Endothelial cell (in vitro differentiated cells): ENCODE measurements around the gene KDM4C. TPM values are rescaled to one million over a fixed set of nuclear protein-coding genes. Genes with fewer than 3 reads are reported as not detected.

Source experiments
- DNase-seq: peaks from one replicate; pipeline ENCODE4 v3.0.0; 2021; ENCODE audit warnings: low spot score
- H3K27ac Mint-ChIP-seq: one replicate; pipeline ENCODE4 v1.8.0; 2021; ENCODE audit warnings: mixed read lengths, inconsistent platforms; ENCODE audit not compliant: unreplicated experiment
- H3K27me3 Mint-ChIP-seq: one replicate; pipeline ENCODE4 v1.8.0; 2021; ENCODE audit warnings: mild to moderate bottlenecking, moderate library complexity, mixed read lengths, inconsistent platforms; ENCODE audit not compliant: unreplicated experiment
- H3K36me3 Mint-ChIP-seq: one replicate; pipeline ENCODE4 v1.8.0; 2021; ENCODE audit warnings: mild to moderate bottlenecking, low read depth, mixed read lengths, inconsistent platforms; ENCODE audit not compliant: unreplicated experiment
- H3K4me1 Mint-ChIP-seq: one replicate; pipeline ENCODE4 v1.8.0; 2021; ENCODE audit warnings: mild to moderate bottlenecking, mixed read lengths, inconsistent platforms; ENCODE audit not compliant: unreplicated experiment
- H3K4me3 Mint-ChIP-seq: one replicate; pipeline ENCODE4 v1.8.0; 2021; ENCODE audit warnings: mild to moderate bottlenecking, mixed read lengths, inconsistent platforms; ENCODE audit not compliant: unreplicated experiment
- H3K9me3 Mint-ChIP-seq: one replicate; pipeline ENCODE4 v1.8.0; 2021; ENCODE audit warnings: mixed read lengths, inconsistent platforms; ENCODE audit not compliant: unreplicated experiment
- total RNA-seq: library from RNA; stranded (reverse); fragmentation: NEBNext Ultra II Directional; extraction: Animal tissue kit (Norgen Biotek cat#: 25700); gene quantifications from one replicate; pipeline ENCODE4 v1.2.1, GENCODE V29; 2021; ENCODE audit not compliant: unreplicated experiment
- TF ChIP-seq, protein P1 (sequence below): fragments of 200-600 bp; sonication (generic); IDR thresholded peaks from one replicate; pipeline ENCODE4 v1.5.0; 2021; ENCODE audit warnings: antibody characterized with exemption; ENCODE audit not compliant: unreplicated experiment

Gene KDM4C
- total RNA-seq, 1 donor from 2014 or later: 21.0 TPM

DNA sequence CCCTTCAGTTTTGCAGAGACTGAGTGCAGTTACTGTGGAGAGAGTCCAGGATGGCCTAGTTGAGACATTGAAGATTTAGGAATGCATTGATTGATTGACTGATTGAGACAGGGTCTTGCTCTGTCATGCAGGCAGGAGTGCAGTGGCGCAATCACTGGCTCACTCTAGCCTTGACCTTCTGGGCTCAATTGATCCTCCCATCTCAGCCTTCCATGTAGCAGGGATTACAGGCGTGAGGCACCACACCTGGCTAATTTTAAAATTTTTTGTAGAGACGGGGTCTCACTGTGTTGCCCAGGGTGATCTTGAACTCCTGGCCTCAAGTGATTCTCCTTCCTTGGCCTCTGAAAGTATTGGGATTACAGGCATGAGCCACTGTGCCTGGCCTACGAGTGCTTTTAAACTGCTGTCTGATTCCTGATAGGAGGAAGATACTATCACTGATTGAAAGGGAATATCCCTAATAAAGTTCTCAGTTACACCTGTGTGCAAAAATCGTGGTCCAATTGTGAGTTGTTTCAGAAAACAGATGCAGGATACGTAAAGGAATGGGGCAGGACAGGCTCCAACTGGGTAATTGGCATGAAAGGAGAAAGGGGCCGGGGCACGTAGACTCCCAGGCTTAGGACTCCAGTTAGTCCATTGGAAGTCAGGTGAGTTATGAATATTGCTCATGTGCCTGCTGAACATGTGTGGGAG, 87.5 kb downstream of the KDM4C start:
- H3K4me3 Mint-ChIP-seq: no peak overlapping the region
- H3K27me3 Mint-ChIP-seq: no peaks in the 10 kb centered on the region
- no peak for DNase-seq
- H3K9me3 Mint-ChIP-seq: no peaks in the 10 kb centered on the region
- no peaks in the 10 kb centered on the region for H3K4me1 Mint-ChIP-seq
- TF ChIP-seq, protein P1, sequence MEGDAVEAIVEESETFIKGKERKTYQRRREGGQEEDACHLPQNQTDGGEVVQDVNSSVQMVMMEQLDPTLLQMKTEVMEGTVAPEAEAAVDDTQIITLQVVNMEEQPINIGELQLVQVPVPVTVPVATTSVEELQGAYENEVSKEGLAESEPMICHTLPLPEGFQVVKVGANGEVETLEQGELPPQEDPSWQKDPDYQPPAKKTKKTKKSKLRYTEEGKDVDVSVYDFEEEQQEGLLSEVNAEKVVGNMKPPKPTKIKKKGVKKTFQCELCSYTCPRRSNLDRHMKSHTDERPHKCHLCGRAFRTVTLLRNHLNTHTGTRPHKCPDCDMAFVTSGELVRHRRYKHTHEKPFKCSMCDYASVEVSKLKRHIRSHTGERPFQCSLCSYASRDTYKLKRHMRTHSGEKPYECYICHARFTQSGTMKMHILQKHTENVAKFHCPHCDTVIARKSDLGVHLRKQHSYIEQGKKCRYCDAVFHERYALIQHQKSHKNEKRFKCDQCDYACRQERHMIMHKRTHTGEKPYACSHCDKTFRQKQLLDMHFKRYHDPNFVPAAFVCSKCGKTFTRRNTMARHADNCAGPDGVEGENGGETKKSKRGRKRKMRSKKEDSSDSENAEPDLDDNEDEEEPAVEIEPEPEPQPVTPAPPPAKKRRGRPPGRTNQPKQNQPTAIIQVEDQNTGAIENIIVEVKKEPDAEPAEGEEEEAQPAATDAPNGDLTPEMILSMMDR: no peak
- no peak overlapping the region for H3K27ac Mint-ChIP-seq
- H3K36me3 Mint-ChIP-seq: no peaks in the 10 kb centered on the region

DNA sequence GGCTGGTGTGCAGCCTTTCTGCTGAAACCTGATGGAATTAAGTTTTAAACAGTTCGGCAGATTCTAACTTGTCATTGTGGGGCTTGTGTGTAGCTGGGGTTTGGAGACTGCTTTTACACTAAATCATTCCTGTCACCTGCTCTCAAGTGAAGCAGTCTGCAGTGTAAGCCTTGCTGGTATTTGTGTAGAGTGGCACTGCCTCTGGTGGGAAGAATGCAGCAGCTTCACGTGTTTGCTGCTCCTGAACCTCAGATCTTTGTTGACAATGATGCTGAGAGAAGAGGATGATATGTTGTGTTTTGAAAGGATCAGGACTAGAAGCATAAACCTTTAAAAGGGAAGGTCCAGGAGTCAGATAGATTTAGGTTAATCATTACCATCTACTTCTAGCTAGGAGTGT, 88.1 kb downstream of the KDM4C start:
- H3K27ac Mint-ChIP-seq: no peak overlapping the region
- H3K4me1 Mint-ChIP-seq: no peaks in the 10 kb centered on the region
- no peak for DNase-seq
- no peaks in the 10 kb centered on the region for H3K27me3 Mint-ChIP-seq
- H3K36me3 Mint-ChIP-seq: no peaks in the 10 kb centered on the region
- no peak overlapping the region for H3K4me3 Mint-ChIP-seq
- no peaks in the 10 kb centered on the region for H3K9me3 Mint-ChIP-seq
- TF ChIP-seq, protein P1: no peak

DNA sequence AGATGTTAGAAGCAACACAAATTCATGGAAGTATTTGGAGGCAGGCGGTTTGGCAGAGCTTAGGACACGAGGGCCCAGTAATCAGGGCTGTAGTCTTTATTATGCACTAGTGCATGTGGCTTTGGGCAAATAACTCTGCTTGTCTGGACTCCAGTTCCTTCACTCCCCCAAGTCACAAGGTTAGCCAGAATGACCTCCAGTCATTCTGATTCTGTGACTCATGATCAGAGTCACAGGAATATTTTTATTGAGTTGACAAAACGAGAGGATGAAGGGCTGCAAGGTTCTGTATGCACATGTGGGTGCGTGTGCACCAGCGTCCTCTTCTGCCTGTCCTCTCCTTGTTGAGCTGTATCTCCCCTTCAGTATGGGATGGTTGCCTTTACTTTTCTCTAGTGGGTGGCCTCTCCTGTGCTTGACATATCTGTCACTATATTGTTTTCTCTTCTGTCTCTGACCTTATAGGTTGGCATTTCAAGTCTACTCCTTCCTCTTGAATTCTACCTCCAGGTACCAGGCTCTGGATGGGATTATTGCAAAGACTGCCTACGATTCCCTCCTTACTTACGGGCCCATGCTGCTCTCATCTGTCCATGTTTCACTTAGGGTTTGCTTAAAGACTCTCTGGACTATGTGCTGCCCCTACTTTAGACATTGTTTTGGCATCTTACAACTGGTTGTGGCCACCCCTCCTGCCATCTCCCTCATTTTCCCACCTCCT, 94.6 kb downstream of the KDM4C start:
- TF ChIP-seq, protein P1: no peak
- H3K36me3 Mint-ChIP-seq: no peaks in the 10 kb centered on the region
- H3K9me3 Mint-ChIP-seq: no peaks in the 10 kb centered on the region
- H3K27ac Mint-ChIP-seq: no peak overlapping the region
- H3K27me3 Mint-ChIP-seq: no peaks in the 10 kb centered on the region
- DNase-seq: no peak
- no peak overlapping the region for H3K4me3 Mint-ChIP-seq
- no peaks in the 10 kb centered on the region for H3K4me1 Mint-ChIP-seq

DNA sequence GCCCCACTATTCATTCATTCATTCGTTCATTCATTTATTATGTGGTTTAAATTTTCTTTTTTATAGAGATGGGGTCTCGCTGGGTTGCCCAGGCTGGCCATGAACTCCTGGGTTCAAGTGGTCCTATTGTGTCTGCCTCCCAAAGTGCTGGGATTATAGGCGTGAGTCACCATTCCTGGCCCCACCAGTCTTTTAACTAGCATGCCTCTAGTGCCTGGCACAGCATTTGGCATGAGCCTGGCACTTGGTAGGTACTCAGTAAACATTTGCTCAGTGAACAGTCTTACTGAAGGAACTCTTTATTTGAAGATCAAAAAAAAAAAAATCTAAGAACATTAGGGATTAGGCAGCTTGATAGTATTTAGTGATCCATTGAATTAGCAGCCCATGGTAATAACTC, 98.1 kb downstream of the KDM4C start:
- H3K4me3 Mint-ChIP-seq: no peak overlapping the region
- TF ChIP-seq, protein P1: no peak
- H3K9me3 Mint-ChIP-seq: no peaks in the 10 kb centered on the region
- H3K27ac Mint-ChIP-seq: no peak overlapping the region
- no peaks in the 10 kb centered on the region for H3K4me1 Mint-ChIP-seq
- DNase-seq: no peak
- H3K36me3 Mint-ChIP-seq: no peaks in the 10 kb centered on the region
- H3K27me3 Mint-ChIP-seq: no peaks in the 10 kb centered on the region

DNA sequence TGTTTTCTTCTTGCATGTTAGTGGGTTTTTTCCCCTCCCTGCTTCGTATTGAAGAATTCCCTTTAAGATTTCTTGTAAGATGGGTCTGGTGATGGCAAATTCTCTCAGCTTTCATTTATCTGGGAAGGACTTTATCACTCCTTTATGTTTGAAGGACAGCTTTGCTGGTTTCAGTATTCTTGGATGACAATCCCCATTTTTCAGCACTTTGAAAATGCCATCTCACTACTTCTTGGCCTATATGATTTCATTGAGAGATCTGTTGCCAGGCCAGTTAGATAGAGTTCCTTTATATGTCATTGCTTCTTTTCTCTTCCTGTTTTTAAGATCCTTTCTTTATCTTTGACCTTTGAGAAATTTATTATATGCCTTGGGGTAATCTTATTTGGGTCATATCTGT, 106.3 kb downstream of the KDM4C start:
- Mint-ChIP-seq H3K36me3 (peaks cover 6% of the 10 kb centered on the region), H3K27me3 (no peaks in the 10 kb centered on the region), H3K27ac (no peak overlapping the region), H3K4me1 (peaks cover 2% of the 10 kb centered on the region), H3K9me3 (no peaks in the 10 kb centered on the region), H3K4me3 (no peak overlapping the region)
- TF ChIP-seq, protein P1: no peak
- no peak for DNase-seq
